GOT3 (cell line): ENCODE results near the gene NDUFA11.
"Not testable (repeated sequence)": the region's sequence is repeated elsewhere in the genome, so short reads cannot be mapped to it uniquely, and the experiment has no call there.

Source experiments
- DNase-seq: peaks from one replicate; lab custom pipeline; 2025; ENCODE audit warnings: mixed read lengths; lab: John Stamatoyannopoulos, UW

The NDUFA11 gene

GRCh38 chr19:5857203-5858081, 46.1 kb downstream of the NDUFA11 start:
- no peak for DNase-seq

DNA sequence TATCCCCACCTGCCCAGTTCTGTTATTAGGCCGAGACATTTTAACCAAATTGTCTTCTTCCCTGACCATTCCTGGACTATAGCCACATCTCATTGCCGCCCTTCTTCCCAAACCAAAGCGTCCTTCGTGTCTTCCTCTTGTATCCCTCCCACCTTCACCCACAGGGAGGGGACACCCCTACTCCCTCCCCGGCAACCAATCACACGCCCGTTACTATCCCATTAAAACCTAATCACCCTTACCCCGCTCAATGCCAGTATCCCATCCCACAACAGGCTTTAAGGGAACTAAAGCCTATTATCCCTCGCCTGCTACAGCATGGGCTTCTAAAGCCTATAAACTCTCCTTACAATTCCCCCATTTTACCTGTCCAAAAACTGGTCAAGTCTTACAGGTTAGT, 48.4 kb downstream of the NDUFA11 start:
- DNase-seq, result not testable (repeated sequence)

- not testable (repeated sequence) for DNase-seq
These were observed 49.5 kb downstream of the NDUFA11 start for GRCh38 chr19:5854121-5854520.

- no peak for DNase-seq
These were observed 52.3 kb downstream of the NDUFA11 start, which contains the start of gene FUT3 for GRCh38 chr19:5851302-5851701. Gene FUT3 (minus strand): TSS chr19:5851449.

DNA sequence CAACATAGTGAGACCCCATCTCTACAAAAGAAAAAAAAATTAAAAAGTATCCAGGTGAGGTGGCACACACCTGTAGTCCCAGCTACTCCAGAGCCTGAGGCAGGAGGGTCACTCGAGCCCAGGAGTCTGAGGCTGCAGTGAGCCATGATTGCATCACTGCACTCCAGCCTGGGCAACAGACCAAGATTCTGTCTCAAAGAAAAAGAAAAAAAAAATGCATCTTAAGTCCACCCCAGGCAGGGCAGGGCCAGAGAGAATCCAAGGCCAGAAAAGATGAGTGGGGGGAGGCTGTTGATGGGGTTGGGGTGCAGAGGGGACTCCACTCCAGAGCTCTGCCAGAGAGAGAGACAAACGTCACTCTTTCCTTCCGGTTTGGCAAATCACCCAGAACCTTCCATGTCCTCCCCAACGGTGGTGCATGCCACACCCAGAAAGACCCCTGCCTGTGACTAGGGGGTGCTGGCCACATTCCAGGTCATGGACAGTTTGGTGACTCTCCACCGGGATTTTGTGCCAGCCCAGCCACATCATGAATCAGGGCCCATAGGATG, 52.8 kb downstream of the NDUFA11 start:
- DNase-seq, result peak; percentile 9

- no peak for DNase-seq
These were observed 53.4 kb downstream of the NDUFA11 start for GRCh38 chr19:5850189-5850588.

DNA sequence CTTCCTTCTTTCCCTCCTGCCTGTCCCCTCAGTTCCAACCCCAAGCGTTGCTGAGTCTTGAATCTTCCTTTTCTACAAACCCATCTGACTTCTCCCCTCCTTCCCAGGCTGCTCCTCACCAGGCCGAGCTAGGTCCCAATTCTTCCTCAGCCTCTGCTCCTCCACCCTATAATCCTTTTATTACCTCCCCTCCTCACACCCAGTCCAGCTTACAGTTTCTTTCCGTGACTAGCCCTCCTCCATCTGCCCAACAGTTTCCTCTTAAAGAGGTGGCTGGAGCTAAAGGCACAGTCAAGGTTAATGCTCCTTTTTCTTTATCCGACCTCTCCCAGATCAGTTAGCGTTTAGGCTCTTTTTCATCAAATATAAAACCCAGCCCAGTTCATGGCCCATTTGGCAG, 55.0 kb downstream of the NDUFA11 start:
- DNase-seq, result not testable (repeated sequence)

- DNase-seq, result not testable (repeated sequence)
These were observed 55.7 kb downstream of the NDUFA11 start for GRCh38 chr19:5847846-5848245.
